ENCODE measurements around the gene IL19. TPM values are rescaled to one million over a fixed set of nuclear protein-coding genes. Genes with fewer than 3 reads are reported as not detected.

The IL19 gene
- total RNA-seq, 4 donors from 2014 or later = not detected

DNA sequence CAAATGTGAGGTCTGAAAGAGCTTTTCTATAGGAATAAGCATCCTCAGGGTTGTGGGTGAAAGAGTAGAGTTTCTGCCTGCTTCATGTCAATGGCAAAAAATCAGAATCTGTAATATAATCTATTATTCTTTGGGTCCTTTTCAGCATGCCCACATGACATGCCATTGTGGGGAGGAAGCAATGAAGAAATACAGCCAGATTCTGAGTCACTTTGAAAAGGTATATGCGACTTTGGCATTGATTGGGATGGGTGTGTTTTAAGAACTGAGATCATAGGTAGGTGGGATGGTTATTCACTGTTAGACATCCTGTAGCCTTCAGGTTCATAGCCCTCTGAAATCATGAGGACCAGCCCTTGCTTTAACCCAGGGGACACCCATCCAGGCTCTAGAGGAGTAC is 96.7 kb downstream of the IL19 start:
- H3K4me1 ChIP-seq = no peaks in the 10 kb centered on the region
- no peaks in the 10 kb centered on the region for H3K27me3 ChIP-seq
- no peak for DNase-seq
- no peak overlapping the region for H3K27ac ChIP-seq
- H3K9me3 ChIP-seq = no peaks in the 10 kb centered on the region
- no peak for TF ChIP-seq POLR2A (IDR thresholded peaks at IDR 0.05)
- TF ChIP-seq, protein P1, sequence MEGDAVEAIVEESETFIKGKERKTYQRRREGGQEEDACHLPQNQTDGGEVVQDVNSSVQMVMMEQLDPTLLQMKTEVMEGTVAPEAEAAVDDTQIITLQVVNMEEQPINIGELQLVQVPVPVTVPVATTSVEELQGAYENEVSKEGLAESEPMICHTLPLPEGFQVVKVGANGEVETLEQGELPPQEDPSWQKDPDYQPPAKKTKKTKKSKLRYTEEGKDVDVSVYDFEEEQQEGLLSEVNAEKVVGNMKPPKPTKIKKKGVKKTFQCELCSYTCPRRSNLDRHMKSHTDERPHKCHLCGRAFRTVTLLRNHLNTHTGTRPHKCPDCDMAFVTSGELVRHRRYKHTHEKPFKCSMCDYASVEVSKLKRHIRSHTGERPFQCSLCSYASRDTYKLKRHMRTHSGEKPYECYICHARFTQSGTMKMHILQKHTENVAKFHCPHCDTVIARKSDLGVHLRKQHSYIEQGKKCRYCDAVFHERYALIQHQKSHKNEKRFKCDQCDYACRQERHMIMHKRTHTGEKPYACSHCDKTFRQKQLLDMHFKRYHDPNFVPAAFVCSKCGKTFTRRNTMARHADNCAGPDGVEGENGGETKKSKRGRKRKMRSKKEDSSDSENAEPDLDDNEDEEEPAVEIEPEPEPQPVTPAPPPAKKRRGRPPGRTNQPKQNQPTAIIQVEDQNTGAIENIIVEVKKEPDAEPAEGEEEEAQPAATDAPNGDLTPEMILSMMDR (IDR thresholded peaks at IDR 0.05) = no peak
- H3K36me3 ChIP-seq = no peaks in the 10 kb centered on the region
- no peak overlapping the region for H3K4me3 ChIP-seq

DNA sequence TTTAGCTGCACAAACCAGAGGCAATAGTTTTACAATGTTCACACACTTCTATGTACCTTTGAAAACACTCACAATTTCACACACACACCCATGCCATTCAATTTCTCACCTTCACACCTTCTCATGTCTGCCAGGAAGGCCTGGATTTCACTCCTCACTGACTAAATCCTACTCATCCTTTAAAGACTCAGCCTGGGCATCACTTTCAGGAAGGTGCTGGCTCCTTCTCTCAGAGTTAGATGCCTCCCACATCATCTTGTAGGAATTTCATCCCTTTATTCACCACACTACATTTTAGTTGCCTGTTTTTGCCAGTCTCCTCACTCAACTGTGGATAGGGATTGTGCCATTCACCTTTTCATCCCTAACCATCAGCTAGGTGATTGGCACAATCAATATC is 97.1 kb downstream of the IL19 start:
- H3K4me3 ChIP-seq = no peak overlapping the region
- H3K27ac ChIP-seq = no peak overlapping the region
- H3K36me3 ChIP-seq = no peaks in the 10 kb centered on the region
- H3K27me3 ChIP-seq = no peaks in the 10 kb centered on the region
- no peak for DNase-seq
- no peaks in the 10 kb centered on the region for H3K9me3 ChIP-seq
- H3K4me1 ChIP-seq = no peaks in the 10 kb centered on the region
- no peak for TF ChIP-seq POLR2A (IDR thresholded peaks at IDR 0.05)
- TF ChIP-seq, protein P1 (IDR thresholded peaks at IDR 0.05) = no peak

DNA sequence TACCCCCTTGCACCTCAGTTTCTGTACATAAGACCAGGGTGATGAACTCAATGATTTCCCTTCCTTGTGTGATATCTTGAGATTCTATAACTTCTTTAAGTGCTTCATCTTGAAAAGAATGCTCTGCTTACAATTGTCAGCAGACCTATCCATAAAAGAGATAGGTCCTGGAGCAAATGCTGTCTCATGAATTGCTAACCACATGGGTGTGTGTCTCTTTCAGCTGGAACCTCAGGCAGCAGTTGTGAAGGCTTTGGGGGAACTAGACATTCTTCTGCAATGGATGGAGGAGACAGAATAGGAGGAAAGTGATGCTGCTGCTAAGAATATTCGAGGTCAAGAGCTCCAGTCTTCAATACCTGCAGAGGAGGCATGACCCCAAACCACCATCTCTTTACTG is 97.7 kb downstream of the IL19 start:
- Histone ChIP-seq H3K36me3 (no peaks in the 10 kb centered on the region), H3K4me3 (no peak overlapping the region), H3K27me3 (no peaks in the 10 kb centered on the region), H3K9me3 (no peaks in the 10 kb centered on the region), H3K4me1 (no peaks in the 10 kb centered on the region), H3K27ac (no peak overlapping the region)
- TF ChIP-seq, protein P1 (IDR thresholded peaks at IDR 0.05) = no peak
- no peak for TF ChIP-seq POLR2A (IDR thresholded peaks at IDR 0.05)
- no peak for DNase-seq

DNA sequence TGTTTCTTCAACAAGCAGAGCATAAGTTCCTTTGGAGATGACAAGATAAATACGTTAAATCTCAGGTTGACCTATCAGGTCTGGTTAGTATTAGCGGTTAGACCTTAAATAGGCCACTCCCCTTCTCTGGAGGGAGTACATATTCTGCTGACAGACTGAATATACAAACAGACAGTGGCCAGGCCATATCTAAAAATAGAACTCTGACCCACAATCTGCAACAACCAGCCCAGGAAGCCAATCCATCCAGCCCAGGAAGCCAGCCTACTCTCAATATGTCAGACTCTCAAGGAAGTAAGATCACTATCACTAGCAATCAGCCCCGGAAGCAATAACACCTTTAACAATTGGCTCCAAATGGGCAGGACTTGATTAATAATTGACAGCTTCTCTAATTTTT is 101.6 kb downstream of the IL19 start:
- H3K27me3 ChIP-seq = no peaks in the 10 kb centered on the region
- TF ChIP-seq, protein P1 (IDR thresholded peaks at IDR 0.05) = no peak
- TF ChIP-seq POLR2A (IDR thresholded peaks at IDR 0.05) = no peak
- H3K27ac ChIP-seq = no peak overlapping the region
- H3K4me1 ChIP-seq = no peaks in the 10 kb centered on the region
- H3K9me3 ChIP-seq = no peaks in the 10 kb centered on the region
- no peak overlapping the region for H3K4me3 ChIP-seq
- no peaks in the 10 kb centered on the region for H3K36me3 ChIP-seq
- no peak for DNase-seq

DNA sequence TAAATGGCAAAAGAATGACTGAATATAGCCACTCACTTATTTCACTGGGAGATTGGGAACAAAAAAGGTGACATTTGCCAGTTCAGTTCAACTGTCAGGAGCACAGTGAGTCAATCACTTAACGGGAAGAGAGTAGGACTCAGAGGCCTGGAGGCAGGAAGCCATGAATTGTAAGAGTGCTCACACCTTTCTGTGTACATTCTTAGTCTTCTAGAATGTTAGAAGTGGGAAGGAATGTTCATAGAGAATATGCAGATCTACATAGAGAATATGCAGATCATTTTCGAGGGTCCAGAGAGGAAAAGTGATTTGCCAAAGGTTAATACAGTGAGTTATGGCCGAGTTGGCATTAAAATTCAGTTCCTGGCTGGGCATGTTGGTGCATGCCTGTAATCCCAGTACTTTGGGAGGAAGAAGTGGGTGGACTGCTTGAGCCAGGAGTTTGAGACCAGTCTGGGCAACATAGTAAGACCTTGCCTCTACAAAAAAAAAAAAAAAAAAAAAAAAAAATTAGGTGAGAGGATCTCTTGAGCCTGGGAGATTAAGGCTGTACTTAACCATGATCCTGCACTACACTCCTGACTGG is 103.1 kb downstream of the IL19 start:
- Histone ChIP-seq H3K4me3 (no peak overlapping the region), H3K27me3 (no peaks in the 10 kb centered on the region), H3K36me3 (no peaks in the 10 kb centered on the region), H3K4me1 (no peaks in the 10 kb centered on the region), H3K9me3 (peaks cover 0 to 11% (median 5%) of the 10 kb centered on the region in 4 donors), H3K27ac (no peak overlapping the region)
- TF ChIP-seq, protein P1 (IDR thresholded peaks at IDR 0.05) = no peak
- no peak for DNase-seq

Data from Peyer's patch (tissue), 4 donors.